ENCODE data around the gene NLK.
"Not testable (repeated sequence)": the region's sequence is repeated elsewhere in the genome, so short reads cannot be mapped to it uniquely, and the experiment has no call there.

The NLK gene

DNA sequence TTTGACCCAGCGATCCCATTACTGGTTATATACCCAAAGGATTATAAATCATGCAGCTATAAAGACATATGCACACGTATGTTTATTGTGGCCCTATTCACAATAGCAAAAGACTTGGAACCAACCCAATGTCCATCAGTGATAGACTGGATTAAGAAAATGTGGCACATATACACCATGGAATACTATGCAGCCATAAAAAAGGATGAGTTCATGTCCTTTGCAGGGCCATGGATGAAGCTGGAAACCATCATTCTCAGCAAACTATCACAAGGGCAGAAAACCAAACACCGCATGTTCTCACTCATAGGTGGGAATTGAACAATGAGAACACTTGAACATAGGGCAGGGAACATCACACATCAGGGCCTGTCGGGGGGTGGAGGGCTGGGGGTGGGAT lies 112.9 kb downstream of the NLK start:
- DNase-seq (ENCODE audit: low read depth) = not testable (repeated sequence)

DNA sequence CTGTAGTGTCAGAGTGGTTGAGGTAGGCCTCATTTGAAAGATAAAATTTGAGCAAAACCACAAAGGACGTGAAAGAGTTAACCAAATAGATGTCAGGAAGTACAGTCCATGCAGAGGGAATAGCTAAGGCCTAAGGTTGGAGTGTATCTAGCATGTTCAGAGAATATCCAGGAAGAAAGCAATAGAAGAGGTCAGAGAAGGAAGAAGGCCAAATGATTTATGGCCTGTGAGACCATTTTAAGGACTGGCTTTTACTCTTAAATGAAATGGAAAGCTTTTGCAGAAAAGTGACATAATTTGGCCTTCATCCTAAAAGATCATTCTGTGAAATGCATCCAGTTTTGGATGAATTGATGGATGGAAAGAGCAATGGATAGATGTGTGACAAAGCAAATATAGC lies 116.5 kb downstream of the NLK start:
- DNase-seq (ENCODE audit: low read depth) = no peak

DNA sequence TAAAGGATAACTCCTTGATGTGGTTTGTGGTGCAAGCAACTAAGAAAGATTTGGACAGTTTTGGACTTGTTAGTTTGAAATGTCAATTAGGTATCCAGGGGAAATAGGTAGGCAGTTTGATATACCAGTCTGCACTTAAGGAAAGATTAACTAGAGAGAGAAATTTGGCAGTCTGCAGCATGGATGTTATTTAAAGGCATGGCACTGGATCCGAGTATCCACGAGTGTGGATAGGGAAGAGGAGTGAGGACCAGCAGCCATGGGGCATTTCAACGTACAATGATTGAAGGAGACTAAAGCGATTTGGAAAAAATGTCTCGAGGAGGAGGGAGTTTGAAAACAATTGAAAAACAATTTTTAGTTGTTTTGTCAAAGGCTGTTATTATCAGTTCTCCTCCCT lies 117.4 kb downstream of the NLK start:
- no peak for DNase-seq (ENCODE audit: low read depth)

DNA sequence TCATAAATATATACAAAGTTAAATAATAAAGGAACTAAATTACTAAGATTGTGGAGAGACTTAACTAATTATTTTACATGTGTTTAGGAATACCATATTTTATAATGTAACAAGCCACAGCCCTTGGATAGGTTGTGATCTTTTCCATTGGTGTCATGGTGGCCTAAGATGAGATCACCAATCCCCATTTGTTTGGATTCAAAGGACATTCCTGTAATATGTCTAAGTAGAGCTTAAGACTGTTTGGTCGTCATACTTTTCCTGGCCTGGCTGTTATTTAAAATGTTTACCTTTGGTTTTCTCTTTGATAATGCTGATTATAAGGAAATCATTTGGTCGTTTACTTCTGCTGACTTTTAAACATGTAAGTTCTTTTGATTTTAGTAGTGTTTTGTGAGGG lies 118.1 kb downstream of the NLK start:
- no peak for DNase-seq (ENCODE audit: low read depth)

DNA sequence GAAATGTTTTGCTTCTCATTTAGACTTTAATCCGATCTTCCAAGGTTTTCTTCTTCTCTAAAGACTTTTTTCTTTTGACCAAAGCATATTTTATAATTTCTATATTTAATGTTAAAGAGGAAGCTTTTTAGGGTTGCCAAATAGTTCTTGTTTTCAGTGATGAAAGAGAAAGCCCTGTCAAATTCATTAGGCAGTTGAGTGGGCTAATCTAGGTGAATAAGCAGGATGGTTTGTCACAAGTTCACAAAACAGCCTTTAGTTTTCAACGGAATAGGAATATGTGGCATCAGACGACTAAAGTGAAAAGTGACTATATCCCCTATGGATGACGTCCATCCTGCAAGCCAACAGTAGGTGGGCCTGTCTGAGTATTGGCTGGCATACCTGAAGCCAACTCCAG lies 118.8 kb downstream of the NLK start:
- no peak for DNase-seq (ENCODE audit: low read depth)

DNA sequence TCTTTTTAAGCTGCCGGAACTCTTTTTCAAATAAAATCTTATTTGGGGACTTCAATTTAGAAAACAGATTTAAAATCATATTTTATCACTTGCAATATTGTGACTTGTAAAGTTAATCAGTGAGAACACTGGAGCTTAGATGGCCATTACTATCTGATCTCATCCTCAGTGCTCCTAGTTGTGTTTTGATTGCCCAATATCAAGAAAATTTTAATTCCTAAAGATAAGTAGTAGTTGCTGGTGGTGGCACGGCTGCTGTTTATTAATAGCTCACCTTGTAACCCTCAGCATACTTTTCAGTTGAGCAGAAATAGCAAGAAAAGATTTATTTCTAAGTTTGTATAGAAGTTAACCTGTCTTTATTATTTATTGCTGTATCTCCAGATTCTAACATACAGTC lies 124.0 kb downstream of the NLK start:
- no peak for DNase-seq (ENCODE audit: low read depth)

DNA sequence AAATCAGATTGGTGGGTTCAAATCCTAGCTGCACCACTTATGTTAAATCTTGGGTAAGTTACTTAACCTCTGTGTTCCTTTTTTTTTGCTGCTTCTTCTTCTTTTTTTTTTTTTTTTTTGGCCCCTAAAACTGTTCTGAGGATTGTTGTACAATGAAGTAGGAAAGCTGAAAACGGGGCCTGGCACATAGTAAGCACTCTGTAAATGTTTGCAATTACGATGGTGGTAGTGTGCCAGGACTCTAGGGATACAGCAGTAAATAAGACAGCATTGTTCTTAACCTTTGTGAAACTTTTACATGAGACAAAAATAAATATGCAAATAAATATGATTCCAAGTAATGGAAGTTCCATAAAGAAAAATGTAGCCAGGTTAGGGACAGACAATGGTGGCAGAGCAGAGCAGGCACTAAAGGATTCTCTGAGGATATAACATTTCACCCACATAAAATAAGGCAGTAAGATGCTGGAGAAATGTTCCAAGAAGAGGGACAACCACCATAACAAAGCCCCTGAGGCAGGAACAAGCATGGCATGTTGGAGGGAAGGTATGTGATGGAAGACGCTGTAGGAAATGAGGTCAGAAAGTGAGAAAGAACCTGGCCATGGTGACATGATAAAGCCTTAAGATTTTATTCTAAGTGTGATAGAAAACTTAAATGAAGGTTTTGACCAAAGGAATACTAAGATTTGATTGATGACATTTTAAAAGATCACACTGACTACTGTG lies 127.3 kb downstream of the NLK start:
- DNase-seq (ENCODE audit: low read depth) = no peak

DNA sequence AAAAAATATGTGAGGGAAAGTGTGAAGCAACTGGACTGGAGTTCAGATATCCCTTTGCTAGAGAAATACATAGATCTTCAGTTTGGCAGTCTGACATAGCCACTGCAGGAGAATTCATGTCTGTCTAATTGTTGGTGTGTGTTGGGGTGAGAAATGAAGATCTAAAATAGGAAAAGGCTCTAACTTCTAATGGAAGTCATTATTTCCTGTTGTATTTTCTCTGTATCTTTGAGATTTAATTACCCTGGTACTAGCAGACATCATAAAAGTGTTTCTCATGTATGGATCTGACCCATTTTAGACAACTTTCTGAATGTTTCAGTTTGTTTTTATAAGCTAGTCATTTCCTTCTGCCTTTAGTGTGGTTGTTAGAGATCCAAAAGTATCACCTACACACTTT lies 128.3 kb downstream of the NLK start:
- no peak for DNase-seq (ENCODE audit: low read depth)

DNA sequence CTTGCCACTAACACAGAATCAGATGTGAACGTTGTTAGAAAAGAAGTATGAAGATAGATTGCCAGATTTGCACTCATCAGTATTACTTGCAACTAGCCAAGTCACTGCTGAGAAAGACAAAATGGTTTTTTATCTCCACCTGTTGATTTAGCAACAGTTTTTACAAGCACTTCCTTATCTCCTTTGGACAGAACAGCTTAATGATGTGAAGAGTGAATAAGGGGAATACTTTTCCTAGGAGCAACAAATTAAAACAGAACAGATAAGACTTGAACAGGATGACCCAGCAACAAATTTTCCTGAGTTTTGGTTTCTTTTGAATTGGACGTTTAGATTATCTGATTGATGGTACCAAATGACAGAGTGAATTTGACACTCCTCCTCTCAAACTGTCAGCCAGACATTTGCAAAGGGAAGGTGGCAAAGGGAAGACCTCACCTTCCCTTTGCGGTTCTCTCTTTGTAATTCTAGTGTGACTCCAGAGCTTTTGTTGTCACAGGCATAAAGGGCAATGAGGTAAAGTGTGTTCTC lies 130.6 kb downstream of the NLK start:
- DNase-seq (ENCODE audit: low read depth) = no peak

DNA sequence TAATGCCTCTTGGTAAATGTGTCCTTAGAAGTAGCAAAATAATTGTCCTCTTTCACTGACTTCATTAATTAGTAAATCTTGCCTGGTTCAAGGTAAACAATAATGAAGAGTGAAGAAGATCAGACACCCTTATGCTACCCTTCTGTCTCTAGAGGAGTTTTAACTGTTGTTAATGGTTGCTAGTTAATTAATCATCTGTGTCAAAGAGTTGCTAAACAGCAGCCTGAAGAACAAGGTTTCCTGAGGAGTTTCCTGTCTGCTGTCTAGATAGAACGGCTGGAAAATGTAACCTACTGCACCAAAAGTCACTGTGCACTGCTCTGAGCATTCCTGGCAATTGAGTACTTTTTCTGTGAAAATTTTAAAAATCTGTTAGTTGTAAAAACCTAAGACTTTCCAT lies 131.3 kb downstream of the NLK start:
- no peak for DNase-seq (ENCODE audit: low read depth)

DNA sequence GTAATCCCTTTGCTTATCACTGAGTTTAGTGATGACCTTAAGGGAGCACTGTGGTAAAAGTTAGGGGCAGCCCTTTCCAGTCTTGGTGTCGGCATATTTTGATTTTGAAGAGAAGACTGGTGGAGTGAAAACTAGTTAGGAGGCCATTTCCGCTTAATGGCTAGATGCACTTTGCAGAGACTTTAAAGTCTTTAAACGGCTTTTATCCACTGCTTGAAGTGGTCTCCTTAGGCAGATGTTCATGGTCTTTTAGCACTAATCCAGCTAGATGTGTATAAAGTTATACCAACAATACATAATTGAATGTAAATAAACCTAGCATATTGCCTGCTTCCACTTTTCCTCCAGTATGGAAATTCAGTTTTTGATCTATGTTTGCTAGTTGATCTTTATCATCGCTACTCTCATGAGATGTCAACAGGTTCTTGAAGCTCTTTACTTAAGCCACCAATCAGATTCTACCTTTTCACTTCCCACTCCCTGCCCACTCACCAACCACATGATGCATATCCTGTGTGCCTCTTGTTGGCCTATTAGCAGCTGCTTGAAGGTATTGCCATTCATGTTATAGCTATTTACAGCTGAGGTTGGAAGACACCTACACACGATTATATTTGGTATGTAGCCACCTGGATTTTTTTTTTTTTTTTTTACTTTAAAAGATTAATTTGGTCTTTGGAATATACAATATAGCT lies 132.0 kb downstream of the NLK start:
- no peak for DNase-seq (ENCODE audit: low read depth)

DNA sequence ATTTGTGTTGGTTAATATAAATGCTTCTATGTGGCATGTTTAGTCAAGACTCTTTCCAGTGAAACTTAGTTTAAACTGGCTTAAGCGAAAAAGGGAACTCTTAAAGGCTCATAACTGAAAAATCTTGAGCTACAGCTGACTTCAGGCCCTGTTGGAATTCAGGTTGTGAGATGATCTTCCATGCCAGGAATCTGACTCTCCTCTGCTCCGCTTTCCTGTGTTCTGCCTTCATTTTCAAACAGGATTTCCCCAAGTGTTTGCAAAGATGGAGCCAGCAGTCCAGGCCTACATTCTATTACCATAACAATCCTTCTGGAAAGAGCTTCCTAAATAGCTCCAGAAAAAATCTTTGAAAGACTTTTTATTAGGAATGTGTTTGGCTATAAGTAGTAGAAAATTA lies 134.9 kb downstream of the NLK start:
- no peak for DNase-seq (ENCODE audit: low read depth)

DNA sequence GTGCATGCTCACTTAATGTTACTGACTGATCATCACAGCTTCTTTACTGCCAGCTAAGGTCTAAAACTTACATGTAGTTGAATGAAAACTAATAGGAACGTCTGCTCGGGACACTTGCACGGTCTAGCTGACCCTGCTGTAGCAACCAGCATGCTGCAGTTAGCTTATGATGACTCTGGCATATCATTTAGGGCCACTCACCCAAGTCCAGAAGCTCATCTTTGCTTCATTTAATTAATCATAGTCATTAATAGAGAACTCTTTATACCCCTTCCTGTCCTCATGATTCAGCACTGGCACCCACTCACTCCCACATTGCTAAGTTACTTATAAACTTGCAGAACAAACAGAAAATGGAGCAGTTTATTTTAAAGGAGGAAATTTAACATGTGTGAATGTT lies 136.3 kb downstream of the NLK start:
- no peak for DNase-seq (ENCODE audit: low read depth)

DNA sequence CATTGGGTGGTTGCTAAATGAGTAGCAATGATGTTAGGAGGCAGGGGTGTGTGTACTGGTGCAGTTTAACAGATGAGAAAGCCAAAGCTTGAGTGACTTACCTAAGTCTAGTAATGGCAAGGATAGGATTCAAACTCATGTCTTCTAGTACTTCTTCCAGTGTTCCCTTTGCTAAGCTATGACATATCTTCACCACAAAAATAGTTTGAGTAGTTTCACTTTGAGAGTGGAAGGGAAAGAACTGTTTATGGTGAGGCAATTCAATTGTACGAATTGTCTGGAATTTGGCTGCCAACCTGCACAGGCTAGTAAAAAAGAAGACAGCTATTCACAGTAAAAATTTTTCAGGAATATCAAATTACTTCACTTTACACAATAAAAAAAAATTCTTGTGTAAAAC lies 138.0 kb downstream of the NLK start:
- DNase-seq (ENCODE audit: low read depth) = no peak

DNA sequence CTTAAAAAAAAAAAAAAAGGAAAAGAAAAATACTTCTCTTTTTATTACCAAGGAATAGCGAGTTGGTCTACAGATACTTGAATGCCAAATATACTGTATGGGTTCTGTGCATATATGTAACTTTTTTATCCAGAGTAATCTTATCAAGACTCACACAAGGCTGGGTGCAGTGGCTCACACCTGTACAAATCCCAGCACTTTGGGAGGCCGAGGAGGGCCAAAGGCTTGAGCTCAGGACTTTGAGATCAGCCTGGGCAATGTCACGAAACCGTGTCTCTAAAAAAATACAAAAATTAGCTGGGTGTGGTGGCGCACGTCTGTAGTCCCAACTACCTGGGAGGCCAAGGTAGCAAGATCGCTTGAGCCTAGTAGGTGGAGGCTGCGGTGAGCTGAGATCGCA lies 139.1 kb downstream of the NLK start:
- no peak for DNase-seq (ENCODE audit: low read depth)

DNA sequence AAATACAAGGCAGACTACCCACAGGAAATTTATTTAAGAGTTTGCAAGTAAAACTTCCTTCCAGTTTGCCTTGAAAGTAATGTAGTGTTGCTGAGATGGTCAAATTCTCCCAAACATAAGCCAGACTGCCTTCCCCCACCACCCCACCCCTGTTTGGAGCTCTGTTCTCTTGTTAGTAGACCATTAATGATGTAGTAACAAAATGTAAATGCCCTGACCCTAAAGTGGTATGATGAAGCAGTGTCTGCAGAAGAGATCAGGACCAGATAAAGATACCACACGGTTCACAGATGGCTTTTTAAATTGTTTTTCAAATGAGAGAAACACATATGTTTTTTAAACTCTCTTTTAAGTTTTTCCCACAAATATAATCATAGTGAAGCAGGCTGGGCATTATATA lies 140.1 kb downstream of the NLK start:
- no peak for DNase-seq (ENCODE audit: low read depth)

DNA sequence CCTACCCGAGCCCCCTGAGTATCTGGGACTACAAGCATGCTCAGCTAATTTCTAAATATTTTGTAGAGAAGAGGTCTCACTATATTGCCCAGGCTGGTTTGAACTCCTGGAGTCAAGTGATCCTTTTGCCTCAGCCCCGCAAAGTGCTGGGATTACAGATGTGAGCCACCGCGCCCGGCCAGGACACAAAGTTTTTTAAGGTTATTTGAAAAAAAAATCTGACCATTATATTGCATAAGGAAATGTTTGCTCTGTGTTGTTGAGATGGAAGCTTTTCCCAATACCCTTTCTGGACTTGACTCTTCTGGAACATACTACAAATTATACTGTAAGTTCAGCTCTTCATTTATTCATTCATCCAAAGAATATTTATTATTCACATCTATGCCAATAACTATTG lies 143.2 kb downstream of the NLK start:
- no peak for DNase-seq (ENCODE audit: low read depth)

DNA sequence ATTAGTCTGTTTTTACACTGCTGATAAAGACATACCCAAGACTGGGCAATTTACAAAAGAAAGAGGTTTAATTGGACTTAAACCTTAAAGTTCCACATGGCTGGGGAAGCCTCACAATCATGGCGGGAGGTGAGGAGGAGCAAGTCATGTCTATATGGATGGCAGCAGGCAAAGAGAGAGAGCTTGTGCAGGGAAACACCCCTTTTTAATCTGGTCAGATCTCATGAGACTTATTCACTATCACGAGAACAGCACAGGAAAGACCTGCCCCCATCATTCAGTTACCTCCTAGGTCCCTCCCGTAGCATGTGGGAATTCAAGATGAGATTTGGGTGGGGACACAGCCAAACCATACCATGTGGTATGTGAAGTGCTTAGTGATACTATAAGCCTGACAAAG lies 144.0 kb downstream of the NLK start:
- not testable (repeated sequence) for DNase-seq (ENCODE audit: low read depth)

DNA sequence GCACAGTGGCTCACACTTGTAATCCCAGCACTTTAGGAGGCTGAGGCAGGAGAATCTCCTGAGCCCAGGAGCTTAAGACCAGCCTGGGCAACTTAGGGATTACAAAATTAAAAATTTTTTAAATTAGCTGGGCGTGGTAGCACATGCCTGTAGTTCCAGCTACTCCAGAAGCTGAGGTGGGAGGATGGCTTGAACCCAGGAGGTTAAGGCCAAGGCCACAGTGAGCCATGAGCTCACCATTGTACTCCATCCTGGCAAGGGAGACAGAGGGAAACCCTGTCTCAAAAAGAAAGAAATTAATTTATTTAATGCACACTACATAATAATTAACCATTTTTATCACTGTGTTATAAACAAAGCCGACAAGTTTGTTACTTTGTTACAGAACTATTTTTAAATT lies 145.5 kb downstream of the NLK start:
- no peak for DNase-seq (ENCODE audit: low read depth)

DNA sequence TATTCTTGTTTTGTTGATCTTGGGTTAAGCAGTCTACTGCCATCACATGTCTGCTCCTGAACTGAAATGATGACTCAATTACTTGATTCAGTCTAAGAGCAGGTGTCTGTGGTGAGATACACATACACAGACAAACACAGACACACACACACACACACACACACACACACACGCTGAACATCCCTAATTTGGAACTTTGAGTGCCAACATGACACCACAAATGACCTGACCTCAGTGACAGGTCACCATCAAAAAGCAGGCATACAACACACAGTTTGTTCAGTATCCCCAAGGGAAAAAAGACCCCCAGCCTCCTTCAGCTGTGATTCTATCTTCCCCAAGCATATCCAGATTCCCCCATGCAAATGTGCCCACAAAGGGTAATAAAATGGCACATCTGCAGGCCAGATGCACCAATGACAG lies 146.4 kb downstream of the NLK start:
- no peak for DNase-seq (ENCODE audit: low read depth)

DNA sequence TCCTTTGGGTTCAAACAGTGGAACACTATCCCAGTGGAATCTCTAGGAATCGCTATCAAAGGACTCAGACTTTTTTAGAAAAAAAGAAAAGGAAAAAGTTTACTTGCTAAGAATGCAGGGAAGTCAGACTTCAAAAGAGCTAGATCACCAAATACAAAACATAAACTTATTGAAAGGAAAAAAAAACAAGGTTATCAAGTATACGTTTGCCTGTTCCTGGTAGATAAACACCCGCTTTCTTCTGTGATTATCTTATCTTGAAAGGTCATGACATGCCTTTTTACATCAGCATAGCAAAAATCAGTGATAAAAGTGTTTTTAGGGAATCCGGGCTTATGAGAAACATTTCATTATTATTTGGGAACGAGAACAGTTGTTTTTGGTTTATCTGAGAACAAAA lies 147.2 kb downstream of the NLK start:
- DNase-seq (ENCODE audit: low read depth) = no peak

DNA sequence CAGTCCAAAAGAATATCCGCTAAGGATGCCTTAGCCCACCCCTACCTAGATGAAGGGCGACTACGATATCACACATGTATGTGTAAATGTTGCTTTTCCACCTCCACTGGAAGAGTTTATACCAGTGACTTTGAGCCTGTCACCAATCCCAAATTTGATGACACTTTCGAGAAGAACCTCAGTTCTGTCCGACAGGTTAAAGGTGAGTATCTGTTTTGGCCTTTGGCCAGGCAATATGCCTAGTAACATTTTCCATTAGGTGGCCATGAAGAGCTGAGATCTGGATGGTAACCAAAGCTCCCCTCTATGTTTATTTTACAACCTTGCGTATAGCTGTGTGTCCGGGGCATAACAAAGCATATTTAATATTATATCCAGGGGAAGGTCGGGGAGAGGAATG lies 148.5 kb downstream of the NLK start:
- DNase-seq (ENCODE audit: low read depth) = no peak

DNA sequence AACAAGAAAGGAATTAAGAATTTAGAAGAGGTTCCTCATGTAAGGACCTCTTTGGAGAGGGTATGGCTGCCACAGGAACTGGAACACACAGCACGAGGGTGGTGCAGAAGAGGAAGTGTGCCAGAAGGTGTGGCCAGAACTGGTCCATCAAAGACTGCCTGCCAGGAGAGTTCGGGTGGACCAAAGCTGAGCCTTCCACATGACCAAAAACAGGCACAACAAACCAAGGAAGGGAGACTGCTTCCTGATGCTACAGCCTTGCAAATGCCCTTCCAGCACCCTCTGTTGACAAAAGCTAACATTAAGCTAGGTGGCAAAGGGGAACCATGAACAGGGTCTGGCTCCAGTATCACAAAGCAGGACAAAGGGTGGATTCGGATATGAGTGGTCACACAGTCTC lies 150.8 kb downstream of the NLK start:
- DNase-seq (ENCODE audit: low read depth) = no peak

DNA sequence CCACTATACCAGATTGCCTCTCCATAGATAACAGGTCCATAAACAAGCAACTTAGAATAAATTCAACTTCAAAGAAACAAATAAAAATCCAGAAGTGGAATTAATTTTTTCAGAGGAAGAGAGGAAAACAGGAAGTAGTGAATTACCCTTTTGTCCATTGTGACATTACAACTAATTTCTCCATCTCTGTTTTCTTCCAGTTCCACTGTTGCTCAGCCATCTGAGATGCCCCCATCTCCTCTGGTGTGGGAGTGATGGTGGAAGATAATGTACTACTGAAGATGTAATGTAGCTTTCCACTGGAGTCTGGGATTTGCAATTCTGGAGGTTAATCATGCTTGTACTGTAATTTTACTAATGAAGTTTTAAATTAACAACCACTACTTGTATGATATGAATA lies 151.9 kb downstream of the NLK start:
- no peak for DNase-seq (ENCODE audit: low read depth)

Data from GM04503 (cell line).